Measurements from ENCODE around the gene OR13G1.

OR13G1 gene

DNA sequence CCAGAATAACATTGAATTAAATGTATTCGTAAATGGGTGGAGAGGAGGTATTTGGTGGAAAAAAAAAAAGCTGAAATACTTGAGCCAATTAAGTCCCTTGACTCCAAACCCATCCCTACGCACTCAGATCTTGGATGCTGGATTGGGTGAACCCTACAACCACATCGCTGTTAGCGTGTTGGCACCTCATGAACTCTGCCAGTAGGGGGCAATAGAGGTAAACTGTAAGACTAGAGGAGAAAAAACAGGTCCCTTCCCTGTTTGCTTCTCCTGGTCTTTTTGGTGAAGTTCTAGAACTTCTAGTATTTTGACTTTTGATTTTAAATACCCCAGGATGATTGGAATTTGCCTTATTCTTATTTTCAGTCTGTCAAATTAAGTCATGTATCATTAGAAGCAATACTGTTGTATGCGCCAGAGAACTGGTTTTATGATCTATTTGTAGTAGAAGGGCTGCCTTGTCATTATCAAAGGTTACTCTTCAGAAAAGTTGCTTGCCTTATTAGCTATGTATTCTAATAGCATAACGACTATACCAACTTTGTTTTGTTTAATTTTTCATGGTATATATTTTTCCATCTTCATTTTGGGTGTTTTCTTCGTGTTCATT, 1.9 kb upstream of the OR13G1 start:
- TF ChIP-seq, protein P1, sequence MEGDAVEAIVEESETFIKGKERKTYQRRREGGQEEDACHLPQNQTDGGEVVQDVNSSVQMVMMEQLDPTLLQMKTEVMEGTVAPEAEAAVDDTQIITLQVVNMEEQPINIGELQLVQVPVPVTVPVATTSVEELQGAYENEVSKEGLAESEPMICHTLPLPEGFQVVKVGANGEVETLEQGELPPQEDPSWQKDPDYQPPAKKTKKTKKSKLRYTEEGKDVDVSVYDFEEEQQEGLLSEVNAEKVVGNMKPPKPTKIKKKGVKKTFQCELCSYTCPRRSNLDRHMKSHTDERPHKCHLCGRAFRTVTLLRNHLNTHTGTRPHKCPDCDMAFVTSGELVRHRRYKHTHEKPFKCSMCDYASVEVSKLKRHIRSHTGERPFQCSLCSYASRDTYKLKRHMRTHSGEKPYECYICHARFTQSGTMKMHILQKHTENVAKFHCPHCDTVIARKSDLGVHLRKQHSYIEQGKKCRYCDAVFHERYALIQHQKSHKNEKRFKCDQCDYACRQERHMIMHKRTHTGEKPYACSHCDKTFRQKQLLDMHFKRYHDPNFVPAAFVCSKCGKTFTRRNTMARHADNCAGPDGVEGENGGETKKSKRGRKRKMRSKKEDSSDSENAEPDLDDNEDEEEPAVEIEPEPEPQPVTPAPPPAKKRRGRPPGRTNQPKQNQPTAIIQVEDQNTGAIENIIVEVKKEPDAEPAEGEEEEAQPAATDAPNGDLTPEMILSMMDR (IDR thresholded peaks at IDR 0.05): peak; percentile 52

GRCh38 chr1:247680171-247680570, 632 bp upstream of the OR13G1 start:
- Histone ChIP-seq H3K27ac (no peak overlapping the region), H3K9me3 (no peaks in the 10 kb centered on the region), H3K4me3 (ENCODE audit: low read depth in 1 of 2, low read length in 1 of 2) (no peak overlapping the region), H3K4me1 (ENCODE audit: control insufficient read depth in 1 of 2, insufficient read depth in 1 of 2, low read depth in 1 of 2, low read length in 1 of 2) (no peaks in the 10 kb centered on the region), H3K27me3 (no peaks in the 10 kb centered on the region), H3K36me3 (no peaks in the 10 kb centered on the region)
- TF ChIP-seq, protein P1 (IDR thresholded peaks at IDR 0.05): no peak

More for the DNA sequence above, 1.9 kb upstream of the OR13G1 start:
- no peaks in the 10 kb centered on the region for H3K36me3 ChIP-seq
- H3K27ac ChIP-seq: no peak overlapping the region
- H3K27me3 ChIP-seq: no peaks in the 10 kb centered on the region
- no peak overlapping the region for H3K4me3 ChIP-seq (ENCODE audit: low read depth in 1 of 2, low read length in 1 of 2)
- H3K4me1 ChIP-seq (ENCODE audit: control insufficient read depth in 1 of 2, insufficient read depth in 1 of 2, low read depth in 1 of 2, low read length in 1 of 2): no peaks in the 10 kb centered on the region
- no peaks in the 10 kb centered on the region for H3K9me3 ChIP-seq

DNA sequence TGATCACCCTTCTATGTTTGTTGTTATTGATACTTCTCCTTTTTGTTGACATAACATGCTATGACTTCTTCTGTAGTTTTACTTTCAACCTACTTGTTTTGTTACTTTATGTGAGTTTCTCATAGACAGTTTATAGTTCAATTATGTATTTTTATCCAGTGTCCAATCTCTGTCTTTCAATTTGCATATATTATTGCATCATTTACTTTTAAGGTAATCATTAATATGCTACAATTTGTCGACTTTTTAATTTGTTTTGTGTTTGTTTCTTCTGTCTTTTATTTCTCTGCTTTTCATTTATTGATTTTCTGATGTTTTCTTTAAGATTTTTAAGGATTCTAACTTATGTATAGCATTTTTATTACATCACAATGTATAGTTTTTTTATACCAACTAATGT, 10.3 kb downstream of the OR13G1 start:
- Histone ChIP-seq H3K36me3 (no peaks in the 10 kb centered on the region), H3K4me1 (ENCODE audit: control insufficient read depth in 1 of 2, insufficient read depth in 1 of 2, low read depth in 1 of 2, low read length in 1 of 2) (no peaks in the 10 kb centered on the region), H3K9me3 (no peaks in the 10 kb centered on the region), H3K27me3 (no peaks in the 10 kb centered on the region), H3K27ac (no peak overlapping the region), H3K4me3 (ENCODE audit: low read depth in 1 of 2, low read length in 1 of 2) (no peak overlapping the region)
- TF ChIP-seq, protein P1 (IDR thresholded peaks at IDR 0.05): no peak

DNA sequence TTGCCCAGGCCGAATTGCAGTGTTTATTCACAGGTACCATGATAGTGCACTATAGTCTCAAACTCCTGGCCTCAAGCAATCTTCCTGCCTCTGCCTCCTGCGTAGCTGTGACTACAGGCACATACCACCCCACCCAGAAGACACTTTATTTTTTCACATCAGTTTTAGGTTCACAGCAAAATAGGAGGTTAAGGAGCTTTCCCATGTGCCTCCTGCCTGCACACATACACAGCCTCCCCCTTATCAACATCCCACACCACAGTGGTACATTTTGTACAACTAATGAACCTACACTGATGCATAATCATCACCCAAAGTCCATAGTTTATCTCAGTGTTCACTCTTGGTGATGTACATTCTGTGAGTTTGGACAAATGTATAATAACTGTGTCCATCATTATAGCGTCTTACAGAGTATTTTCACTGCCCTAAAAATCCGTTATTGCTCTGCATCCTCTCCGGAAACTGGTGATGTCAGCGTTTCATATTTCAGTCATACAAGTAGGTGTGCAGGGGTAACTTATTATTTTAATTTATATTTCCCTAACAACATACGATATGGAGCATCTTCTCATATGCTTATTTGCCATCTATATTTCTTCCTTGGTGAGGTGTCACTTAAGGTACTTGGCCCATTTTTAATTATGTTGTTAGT, 23.2 kb downstream of the OR13G1 start:
- Histone ChIP-seq H3K27me3 (no peaks in the 10 kb centered on the region), H3K27ac (no peak overlapping the region)
- TF ChIP-seq, protein P1 (IDR thresholded peaks at IDR 0.05): no peak

DNA sequence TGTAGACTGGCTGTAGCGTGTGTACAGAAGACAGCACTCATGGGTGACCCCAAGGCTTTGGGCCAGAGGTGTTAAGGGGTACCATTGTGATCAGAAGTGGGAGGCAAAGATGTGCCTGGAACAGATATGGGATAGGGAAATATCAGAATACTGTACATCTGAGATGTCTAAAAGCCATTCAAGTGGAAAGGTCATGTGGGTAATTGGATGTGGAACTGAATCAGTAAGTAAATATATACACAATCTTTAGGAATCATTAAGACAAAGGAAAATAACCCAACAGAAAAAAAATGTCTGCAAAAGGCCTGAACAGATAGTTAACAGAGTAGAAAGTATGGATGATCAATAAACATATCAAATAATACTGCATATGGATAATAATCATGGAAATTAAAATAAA, 26.5 kb downstream of the OR13G1 start:
- no peaks in the 10 kb centered on the region for H3K36me3 ChIP-seq
- H3K4me3 ChIP-seq (ENCODE audit: low read depth in 1 of 2, low read length in 1 of 2): no peak overlapping the region
- H3K9me3 ChIP-seq: no peaks in the 10 kb centered on the region
- no peaks in the 10 kb centered on the region for H3K27me3 ChIP-seq
- TF ChIP-seq, protein P1 (IDR thresholded peaks at IDR 0.05): no peak
- peaks cover 0 to 4% of the 10 kb centered on the region in 2 experiments for H3K4me1 ChIP-seq (ENCODE audit: control insufficient read depth in 1 of 2, insufficient read depth in 1 of 2, low read depth in 1 of 2, low read length in 1 of 2)
- H3K27ac ChIP-seq: no peak overlapping the region

More for the DNA sequence above, 23.2 kb downstream of the OR13G1 start:
- H3K9me3 ChIP-seq: no peaks in the 10 kb centered on the region
- H3K4me3 ChIP-seq (ENCODE audit: low read depth in 1 of 2, low read length in 1 of 2): no peak overlapping the region
- H3K36me3 ChIP-seq: no peaks in the 10 kb centered on the region
- H3K4me1 ChIP-seq (ENCODE audit: control insufficient read depth in 1 of 2, insufficient read depth in 1 of 2, low read depth in 1 of 2, low read length in 1 of 2): peaks cover 0 to 4% of the 10 kb centered on the region in 2 experiments

All from neutrophil (primary cell).